ENCODE measurements around the gene RGS7BP.

The RGS7BP gene

DNA sequence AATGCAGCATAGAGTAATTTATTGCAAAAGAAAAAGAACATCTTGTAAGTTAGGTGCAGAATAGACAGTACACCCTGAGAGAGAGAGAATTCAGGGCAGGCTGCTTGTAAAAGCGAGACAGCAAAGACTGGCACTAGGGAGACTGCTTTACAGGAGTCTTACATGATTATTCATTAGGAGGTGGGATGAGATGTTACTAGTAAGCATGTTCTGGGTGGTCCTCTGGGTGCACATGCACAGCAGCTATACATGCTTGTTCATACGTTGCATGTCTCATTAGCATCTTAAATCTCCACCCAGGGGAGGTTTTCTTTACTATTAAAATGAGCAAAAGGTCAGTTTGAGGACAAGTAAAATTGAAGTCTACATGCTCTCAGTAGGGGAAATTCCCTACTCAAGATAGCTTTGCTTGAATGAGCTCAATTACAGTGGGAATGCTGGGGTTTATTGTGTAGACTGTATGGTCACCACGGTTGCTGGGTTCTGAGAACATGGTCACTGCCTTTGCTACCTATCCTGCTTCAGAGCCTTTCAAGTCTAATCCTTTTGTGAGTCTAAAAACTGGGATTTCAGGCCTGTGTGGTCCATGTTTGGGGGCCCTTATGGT lies 60.6 kb downstream of the RGS7BP start:
- no peak for DNase-seq

DNA sequence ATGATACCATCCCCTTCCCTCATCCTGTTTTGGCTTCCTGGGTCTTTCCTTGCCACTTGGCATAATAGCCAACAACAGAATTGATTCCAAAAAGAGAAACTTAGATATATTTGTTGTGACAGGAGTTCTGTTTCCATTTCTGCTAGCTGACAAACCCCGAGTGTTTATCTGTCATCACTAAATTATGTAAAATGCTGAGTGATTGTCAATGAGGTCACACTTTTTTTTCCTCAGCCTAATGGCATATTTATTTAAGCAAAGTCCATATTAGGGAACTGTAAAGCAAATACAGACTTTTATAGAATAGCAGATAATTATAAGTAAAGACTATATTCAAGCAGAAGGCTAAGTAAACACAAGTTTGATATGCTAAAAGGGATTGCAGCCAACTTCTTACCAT lies 64.0 kb downstream of the RGS7BP start:
- no peak for DNase-seq

DNA sequence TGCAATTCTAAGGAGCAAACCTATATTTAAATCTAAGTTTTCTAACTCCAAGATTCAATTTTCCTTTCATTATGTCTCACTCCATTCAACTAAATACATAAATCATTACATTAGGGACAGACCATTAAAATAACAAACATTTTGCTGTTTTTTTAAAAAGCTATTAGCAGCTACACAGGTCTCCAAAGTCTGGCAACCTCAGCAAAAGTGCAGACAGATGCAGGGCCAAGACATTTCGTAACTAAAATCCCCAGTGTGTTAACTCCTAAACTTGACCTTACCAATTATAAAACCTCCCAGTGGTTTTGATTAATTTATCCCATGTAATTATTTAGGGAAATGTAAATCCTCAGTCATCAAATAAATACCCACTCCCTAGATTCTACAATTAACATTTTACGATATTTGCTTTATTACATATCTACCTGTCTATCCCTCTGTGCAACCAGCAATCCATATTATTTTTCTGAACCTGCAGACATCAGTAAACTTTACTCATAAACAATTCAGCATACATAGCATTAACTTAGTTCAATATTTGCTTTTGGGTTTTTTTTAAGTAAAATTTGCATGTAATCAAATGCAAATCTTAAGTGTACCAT lies 64.7 kb downstream of the RGS7BP start:
- DNase-seq, result no peak

DNA sequence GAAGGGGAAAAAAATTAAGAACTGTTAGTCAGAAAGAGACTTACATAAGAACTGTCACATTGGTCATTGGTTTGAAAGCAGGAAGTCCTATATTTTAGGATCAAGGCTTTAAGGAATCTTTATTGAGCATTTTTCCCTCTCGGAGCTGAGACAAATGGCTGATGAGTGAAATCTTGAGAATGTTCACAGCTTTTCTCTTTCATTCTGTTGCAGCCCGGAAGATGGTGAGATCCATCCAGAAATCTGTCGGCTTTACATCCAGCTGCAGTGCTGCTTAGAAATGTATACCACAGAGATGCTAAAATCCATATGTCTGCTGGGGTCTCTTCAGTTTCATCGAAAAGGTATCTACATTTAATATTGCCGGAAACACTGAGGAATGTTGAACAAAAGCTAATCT lies 69.7 kb downstream of the RGS7BP start:
- DNase-seq, result no peak

DNA sequence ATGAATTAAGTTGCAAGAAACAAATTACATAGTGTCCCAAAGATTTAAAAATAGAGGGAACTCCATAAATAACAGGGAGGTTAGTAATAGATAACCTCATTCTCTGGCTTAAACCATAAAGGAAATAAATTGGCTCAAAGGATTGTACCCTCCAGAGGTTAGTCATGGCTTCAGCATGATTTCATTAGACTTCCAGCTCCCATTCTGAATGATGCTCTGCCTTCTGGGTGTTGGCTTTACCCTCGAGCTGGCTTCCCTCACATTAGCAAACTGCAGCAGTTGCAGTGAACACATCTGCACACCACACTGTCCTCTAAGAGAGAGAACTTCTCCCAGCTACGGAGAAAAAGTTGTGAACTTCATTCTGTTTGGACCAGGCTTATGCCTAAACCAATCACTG lies 70.4 kb downstream of the RGS7BP start:
- DNase-seq, result no peak

DNA sequence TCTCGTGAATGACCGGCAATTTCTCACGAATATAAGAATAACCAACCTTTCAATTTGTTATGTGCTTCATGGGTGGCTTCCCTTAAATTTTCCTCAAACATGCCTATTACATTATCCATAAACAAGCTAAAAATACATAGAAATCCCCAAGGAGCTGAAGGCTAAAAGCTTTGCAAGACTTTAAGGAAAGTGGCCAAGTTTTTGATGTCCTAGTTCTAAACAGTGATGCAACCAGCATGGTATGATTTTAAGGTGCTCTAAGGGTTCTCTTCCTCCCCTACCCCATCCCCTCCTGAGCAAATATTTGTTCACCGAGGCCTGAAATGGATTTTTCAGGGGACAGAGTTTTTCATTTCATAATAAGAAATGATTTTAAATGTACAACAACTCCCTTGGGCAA lies 79.8 kb downstream of the RGS7BP start:
- DNase-seq, result no peak

DNA sequence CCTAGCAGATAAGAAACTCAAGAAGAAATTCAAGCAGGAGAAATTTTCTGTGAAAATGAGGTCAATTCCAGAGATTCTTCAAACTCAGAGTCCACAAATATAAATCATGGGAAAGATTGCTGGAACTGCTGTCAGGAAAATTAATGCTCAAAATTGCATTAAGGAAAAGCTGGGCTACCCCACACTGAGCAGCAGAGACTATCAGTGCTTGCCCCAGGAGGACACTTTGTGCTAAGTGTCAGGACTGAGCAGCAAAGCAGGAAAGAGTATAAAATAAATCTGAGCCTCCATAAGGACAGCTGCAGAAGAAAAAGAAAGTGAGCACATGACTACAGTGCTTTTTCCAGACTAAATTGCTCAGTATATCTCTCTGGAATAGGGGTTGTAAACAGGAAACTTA lies 81.6 kb downstream of the RGS7BP start:
- no peak for DNase-seq

DNA sequence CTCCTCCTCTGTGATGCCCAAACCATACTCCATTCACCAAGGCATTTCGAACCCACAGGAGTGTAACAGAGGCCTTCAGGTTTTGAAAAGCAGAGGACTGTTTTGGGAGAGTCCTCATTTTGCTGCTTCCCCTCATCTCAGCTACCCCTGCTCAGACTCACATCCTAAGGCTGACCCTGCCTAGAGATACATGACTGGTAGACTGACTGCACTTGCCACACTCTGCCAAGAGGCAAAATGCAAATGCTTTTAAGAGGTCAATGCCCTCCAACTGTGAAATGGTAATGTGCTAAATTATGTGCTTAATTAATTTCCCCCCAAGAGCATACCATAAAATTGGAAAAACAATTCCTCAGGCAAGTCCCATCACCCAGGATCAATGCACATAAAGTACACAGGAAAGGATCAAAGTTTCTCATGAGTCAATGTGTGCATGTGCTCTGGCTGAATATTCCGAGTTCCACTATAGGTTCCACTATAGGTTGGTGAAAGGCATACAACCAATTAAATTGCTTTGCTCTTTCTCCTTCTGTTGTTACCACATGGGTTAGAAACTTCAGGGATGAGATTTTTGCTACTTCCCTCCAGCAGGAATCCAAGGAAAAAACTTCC lies 87.0 kb downstream of the RGS7BP start:
- no peak for DNase-seq

DNA sequence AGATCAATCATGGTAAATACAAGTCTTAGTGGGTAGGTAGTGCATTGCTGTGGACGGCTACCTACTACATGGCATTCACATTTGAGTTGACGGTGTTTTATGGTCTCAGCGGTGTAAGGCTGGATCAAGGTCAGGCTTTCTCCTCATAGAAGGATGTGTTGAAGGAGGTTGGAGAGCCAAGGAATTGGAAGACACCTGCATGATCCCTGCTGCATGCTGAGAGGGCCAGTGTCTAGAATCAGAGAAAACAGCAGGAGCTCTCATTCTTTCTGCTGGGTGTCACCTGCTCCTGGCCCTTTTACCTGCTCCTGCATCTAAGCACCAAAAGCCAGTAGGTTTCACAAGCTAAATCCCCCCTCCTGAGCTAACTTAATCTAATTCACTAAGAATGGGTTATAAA lies 88.2 kb downstream of the RGS7BP start:
- no peak for DNase-seq

DNA sequence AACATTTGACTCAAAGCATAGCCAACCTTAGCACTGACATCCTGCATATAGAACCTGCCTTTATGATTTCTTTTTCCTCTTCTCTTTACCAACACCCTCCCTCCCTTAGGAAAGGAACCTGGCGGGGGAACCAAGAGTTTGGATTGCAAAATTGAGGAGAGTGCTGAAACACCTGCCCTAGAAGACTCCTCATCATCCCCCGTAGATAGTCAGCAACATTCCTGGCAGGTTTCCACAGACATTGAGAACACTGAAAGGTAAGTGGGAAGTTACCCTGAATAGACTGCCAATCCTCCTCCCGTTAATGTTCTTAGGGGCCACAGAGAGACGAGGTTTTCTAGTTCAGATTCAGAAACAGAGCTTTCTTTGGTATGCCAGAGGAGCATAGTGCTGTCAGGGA lies 88.8 kb downstream of the RGS7BP start:
- no peak for DNase-seq

DNA sequence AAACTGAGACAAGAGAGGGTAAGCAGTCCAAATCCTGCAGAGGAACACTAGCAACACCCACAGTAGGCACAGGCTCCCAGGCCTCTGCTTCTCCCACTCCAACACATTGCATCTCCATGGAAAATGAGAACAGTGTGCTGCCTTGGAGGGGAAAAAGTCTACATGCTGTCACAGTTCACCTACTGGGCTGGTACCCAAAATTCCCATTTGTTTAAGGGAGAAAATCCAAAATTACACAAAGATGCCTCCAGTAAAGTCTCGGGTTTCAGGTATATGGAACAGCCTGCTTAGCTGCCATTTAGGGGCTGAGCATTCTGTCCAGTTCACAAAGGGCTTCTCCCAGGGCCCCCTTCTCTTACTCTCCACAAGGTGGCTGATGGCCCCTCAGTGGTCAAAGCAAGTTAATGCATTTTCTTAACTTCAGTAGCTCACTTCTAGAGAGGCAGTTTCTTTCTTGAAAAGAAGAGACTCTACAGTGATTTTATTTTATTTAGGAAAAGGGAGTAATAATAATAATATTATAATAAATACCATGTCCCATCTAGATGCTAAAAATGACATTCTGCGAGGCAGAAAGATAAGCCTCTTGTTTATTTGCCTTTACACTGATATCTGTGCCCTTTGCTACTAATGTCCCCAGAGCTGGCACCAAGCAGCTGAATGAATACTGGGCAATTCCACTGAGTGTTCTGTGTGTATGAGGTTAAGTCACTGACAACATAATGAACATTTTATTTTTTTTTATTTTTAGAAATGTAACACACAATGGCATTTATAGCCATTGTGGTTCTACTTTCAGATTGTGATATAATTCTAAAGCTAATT lies 89.4 kb downstream of the RGS7BP start:
- no peak for DNase-seq

DNA sequence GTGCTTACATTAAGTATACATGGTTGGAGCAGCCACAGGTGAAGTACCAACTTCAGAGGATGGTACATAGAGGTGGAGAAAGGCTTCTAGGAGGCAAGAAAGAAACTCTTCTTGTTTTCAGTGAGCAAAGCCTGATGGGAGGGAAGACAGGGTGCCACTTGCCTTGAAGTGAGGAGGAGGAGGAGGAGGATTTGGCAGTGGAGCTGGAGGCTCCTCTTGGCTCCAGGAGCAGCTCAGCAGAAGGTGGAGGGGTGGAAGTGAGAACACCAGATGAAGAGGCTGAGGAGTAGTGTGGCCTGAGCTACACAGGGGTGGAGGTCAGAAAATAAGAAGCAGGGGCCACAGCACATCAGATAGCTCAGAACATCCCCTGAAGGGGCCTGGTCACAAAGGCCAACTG lies 93.4 kb downstream of the RGS7BP start:
- no peak for DNase-seq

DNA sequence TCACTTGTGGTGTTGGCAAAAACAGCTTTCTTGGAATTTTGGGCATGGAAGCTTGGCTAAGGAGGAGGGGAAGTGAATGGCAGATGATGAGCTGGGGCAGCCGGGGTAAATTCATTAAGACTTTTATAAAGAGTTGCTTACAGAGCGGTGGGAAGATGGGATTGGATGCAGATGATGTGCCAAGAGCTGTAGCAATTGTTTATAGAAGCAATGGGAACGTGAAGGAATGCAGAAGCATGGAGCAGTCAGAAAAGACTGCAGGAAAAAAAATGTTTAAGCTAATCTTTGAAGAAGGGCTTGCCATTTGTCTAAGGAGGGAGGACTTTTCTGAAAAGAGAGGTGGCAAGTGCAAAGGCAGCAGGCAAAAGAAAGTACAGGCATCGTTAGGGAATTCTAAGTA lies 97.9 kb downstream of the RGS7BP start:
- DNase-seq, result no peak

DNA sequence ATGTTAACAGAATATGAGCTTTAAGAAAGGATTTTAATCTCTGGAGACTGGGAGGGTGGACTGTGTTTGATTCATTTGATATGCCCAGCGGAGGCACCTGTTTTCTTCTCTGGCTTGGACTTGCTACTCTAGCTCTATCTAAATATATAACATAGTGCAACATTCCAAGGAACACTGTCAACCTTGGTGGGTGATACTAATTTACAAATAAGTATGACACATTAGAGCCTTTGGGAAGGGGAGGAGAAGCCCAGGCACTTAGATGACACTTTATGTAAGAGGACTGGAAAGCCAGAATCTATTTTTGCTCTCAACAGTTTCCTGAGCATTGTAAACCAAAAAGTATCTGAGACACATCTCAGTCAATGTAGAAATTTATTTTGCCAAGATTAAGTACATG lies 101.1 kb downstream of the RGS7BP start:
- DNase-seq, result no peak

DNA sequence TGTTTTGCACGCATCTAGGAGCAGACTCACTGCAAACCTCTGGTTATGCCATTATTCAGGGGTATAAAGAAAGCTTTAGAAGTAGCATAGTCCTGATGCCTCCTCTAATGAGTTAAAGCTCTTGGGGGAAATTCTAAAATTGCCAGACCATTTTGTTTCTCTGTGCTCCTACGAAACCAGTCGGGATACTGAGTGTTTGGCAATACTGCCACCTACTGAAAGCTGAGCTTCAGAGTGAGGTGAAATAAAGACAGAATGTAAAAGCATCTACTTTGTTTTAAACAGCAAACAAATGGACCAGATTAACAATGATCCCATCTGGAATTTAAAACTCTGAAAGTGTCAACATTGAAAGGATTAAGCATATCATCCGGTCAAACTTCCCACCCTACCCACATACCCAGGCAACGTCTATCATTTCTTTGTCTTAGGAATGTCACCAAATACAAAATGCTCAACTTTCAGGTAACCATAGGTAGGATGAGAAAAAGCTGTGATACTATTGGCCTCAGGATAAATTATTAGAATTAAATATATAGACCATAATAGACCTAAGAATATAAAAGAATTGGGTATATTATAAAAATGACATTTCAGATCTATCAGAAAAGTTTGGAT lies 106.6 kb downstream of the RGS7BP start:
- DNase-seq, result no peak

DNA sequence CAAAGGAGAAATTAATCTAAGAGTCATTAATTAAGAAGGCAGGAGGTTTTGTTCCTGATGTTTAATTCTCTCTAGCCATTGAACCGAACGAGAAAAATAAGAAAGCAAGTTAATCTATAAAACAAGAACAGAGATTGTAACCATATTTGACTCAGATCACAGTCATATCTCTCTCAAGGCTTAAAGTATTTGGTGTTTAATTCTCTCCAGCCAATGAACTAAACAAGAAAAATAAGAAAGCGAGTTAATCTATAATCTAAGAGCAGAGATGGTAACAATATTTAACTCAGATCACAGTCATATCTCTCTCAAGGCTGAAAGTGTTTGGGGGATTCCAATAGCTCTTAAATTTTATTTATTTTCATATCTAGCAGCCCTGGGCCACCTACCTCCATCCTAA lies 110.1 kb downstream of the RGS7BP start:
- no peak for DNase-seq

DNA sequence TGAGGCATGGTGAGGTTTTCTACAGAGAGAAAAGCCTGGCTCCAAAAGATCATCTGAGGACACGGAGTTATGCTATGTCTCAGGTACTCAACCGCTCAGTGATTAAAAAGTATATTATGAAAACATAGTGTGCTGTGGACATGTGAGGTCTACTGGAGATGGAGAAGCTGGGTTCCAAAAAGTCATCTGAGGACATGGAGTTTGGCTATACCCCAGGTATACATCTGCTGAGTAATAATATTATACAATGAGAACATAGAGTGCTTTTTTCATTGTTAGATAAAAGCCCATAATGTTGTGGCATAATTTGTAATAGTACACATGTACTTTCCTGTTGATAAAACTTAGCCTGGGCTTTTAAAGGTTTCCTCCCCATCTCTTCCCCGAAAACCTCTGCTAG lies 113.8 kb downstream of the RGS7BP start:
- no peak for DNase-seq

DNA sequence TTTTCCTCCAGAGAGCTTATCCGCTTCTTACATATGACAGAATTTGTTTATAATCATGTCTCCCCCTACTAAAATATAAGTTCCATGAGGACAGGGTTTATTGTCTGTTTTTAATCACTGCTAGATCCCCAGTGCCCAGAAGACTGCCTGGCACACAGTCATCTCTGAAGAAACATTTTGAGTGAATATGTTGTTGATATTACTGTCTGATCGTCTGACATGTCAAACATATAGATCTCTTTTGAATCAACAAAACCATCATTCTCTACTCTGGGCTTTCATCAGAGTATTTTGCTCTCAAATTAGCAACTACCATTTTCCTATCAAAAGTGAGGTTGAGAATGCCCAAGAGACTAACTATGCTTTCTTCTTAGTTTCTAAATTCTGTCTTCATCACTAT lies 117.2 kb downstream of the RGS7BP start:
- no peak for DNase-seq

DNA sequence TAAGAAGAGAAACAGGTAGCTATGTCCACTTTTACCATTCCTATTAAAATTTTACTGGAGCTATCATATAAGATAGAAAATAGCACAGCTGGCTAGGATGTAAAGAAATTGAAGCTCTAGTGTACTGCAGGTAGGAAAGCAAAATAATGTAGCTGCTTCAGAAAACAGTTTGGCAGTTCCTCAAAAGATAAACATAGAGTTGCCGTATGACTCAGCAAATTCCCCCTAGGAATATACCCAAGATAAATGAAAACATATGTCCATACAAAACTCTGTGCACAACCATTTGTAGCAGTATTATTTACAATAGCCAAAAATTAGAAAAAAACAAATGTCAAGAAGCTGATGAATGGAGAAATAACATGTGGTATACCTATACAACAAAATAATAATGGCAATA lies 119.9 kb downstream of the RGS7BP start:
- no peak for DNase-seq

DNA sequence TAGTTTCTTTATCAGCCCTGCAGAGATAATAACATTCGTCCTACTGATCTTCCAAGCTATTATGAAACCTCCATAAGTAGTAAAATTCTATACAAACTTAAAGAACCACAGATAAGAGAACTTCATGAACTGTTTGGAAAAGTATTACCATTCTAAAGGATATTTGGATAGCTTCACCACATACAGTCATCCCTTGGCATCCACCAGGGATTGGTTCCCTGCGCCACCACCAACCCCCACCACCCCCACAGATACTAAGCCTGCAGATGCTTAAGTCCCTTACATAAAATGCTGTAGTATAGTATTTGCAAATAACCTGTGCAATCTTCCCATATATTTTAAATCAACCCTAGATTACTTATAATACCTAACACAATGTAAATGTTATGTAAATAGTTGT lies 123.1 kb downstream of the RGS7BP start:
- no peak for DNase-seq

DNA sequence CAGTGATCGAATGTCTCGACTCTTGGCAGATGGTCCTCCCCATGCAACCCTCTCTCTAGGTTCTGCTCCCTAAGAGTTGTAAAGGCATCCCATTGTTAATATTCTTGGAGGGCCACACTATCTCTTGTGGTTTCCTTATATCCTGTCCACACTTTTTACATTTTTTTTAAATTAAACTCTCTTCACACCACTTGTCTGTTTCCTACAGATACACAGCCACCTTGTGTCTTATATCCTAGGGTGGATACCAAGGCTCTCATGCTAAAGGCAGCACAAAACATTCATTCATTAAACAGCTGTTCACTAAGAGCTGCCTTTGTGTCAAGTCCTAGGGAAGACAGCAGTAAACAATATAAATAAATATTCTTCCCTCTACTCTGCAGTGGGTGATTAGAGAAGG lies 124.0 kb downstream of the RGS7BP start:
- no peak for DNase-seq

DNA sequence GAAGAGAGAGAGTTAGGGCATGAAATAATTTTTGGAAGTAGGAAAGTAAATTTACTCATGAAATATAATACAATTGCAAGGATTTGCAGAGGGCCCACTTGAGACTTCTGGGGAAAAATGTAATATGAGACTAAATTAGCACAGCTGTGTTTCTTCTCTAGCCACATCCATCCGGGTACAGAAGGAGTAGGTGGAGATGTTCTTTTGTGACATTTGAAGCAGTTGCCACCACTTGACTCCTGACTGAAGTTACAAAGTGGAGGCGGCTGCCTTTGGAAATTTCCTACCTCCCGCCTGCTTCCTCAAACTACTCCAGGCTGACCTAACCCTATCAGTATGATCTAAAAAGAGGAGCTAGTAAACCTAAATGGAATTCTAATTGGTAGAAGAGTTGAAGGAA lies 126.4 kb downstream of the RGS7BP start:
- no peak for DNase-seq

DNA sequence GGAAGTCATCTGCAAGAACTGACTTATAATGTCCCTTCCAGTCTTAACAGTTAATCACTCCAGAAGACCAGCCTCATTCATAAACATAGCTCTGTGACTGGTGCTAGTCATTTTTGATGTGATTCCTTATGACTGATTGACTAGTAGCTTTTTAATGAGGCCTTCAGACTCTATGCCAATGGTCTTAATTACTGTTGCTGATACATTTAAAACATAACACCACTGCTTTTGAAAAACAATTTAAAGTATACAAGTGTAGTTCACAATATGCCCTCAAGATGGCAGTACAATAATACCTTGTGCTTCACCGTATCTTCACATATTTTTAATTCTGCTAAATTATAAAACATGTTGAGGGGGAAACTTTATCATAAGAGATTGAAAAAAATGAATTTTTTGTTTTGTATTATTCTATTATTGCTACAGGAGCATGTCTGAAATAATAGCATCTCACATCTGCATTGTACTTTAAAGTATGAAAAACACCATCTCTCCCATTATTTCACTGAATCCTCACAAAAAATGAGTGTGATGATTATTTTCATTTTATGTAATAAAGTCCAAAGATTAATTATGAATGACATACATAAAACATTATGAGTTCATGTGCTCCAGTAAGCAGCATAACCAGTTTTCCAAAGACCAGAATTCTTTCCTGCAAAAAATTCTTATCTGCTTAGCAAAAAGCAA lies 129.3 kb downstream of the RGS7BP start:
- DNase-seq, result no peak

Measured in activated CD4-positive, alpha-beta T cell treated with anti-CD3 and anti-CD28 coated beads for 4 hours (primary cell).